NCI-H2171 treated with DMSO at 0.1 percent for 48 hours (cell line): ENCODE results near the gene PDE9A.
"Not testable (repeated sequence)": the region's sequence is repeated elsewhere in the genome, so short reads cannot be mapped to it uniquely, and the experiment has no call there.

Experiments used
- DNase-seq: peaks from one replicate; lab custom pipeline; 2025; lab: John Stamatoyannopoulos, UW

PDE9A gene

GRCh38 chr21:42799516-42799915 lies 146.1 kb downstream of the PDE9A start:
- DNase-seq: no peak

GRCh38 chr21:42799948-42800347 lies 146.5 kb downstream of the PDE9A start:
- no peak for DNase-seq

GRCh38 chr21:42801616-42802015 lies 148.2 kb downstream of the PDE9A start:
- DNase-seq: not testable (repeated sequence)

DNA sequence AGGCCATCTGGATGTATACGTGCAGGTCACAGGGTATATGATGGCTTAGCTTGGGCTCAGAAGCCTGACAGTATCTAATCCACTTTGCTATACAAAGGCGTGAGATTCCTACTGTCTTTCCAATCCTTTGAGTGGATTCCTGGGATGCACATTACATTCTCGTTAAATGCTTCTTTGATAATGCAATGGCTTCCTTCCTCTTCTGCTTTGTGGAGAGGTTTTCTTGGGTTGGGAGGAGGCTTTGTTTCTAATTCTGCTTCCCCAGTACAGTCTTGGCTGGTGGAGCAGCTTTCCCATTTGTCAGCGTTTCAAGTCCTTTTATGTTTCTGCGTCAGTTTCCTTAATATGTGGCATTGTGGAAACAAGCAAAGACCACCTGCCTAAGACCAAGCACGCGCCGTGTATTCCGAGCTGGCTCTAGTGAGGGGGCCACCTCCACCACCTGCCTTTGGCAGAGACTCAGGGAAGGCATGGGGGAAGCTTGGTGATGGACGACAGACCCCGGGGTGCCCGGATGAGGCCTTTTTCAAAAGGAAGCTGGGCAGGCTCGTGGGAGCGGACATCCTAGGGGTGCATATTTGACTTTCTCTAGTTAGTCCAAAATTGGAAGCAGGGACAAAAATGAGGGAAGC lies 153.2 kb downstream of the PDE9A start:
- DNase-seq: no peak

GRCh38 chr21:42807293-42807895 lies 154.0 kb downstream of the PDE9A start:
- not testable (repeated sequence) for DNase-seq

- no peak for DNase-seq
These were observed 154.7 kb downstream of the PDE9A start for GRCh38 chr21:42807938-42808613.

GRCh38 chr21:42809171-42809570 lies 155.8 kb downstream of the PDE9A start:
- DNase-seq: no peak

- no peak for DNase-seq
These were observed 156.4 kb downstream of the PDE9A start for GRCh38 chr21:42809577-42810475.

GRCh38 chr21:42811960-42812359 lies 158.5 kb downstream of the PDE9A start:
- no peak for DNase-seq

- not testable (repeated sequence) for DNase-seq
These were observed 159.3 kb downstream of the PDE9A start for GRCh38 chr21:42812528-42813241.

DNA sequence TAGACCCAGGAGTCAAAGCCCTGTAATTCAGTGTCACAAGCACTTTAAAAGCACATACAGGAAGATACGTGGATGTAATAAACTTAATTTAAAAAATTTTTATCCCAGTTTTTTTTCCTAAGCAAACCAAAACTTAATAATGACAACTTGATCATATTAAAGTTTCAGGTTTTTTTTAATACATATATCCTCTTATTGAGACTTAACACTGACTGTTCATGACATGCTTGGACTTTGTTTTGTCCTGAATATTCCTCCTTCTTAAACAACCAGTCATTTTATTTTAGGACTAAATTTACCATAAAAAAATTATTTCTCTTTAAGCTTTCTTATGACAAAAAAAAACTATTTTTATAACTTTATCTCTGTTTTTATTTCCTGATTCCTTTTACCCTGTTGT lies 161.8 kb downstream of the PDE9A start:
- DNase-seq: no peak

- DNase-seq: peak; percentile 25
These were observed 164.9 kb downstream of the PDE9A start for GRCh38 chr21:42818328-42818749.

- DNase-seq: no peak
These were observed 166.6 kb downstream of the PDE9A start for GRCh38 chr21:42819861-42820615.

GRCh38 chr21:42820616-42821465 lies 167.4 kb downstream of the PDE9A start:
- DNase-seq: no peak
